HepG2 (cell line): ENCODE results near the gene CEBPE. TPM values are rescaled to one million over a fixed set of nuclear protein-coding genes. Genes with fewer than 3 reads are reported as not detected.

ENCODE experiments used
- ATAC-seq: fragments of 200-7000 bp; cut with Tn5 transposase; 3 replicates; pipeline ENCODE4 v1.9.1; 2020; ENCODE audit warnings: mild to moderate bottlenecking, moderate library complexity
- BruUV-seq: library from RNA; stranded (reverse); fragments of 400-500 nt; replicated peaks from 2 replicates; lab custom pipeline; 2021; lab: Mats Ljungman, UMichigan
- CTCF ChIA-PET: fragments of 300-600 bp; formaldehyde crosslinking; extraction: SDS; loops from one replicate; lab custom pipeline; 2021; ENCODE audit warnings: low total read pairs, inconsistent platforms, low intra/inter-chr PET ratio; lab: Yijun Ruan, JAX
- POLR2A ChIA-PET: fragments of 350-600 bp; sonication (Branson Sonifier 250); formaldehyde crosslinking; loops from one replicate; lab custom pipeline; 2020; ENCODE audit warnings: antibody characterized with exemption, inconsistent platforms; lab: Yijun Ruan, JAX
- DNase-seq: peaks from one replicate; pipeline ENCODE4 v3.0.0-alpha.2; 2015; ENCODE audit warnings: low spot score
- FAIRE-seq: peaks from 3 replicates; lab custom pipeline; 2011; peaks lifted over from hg19 to GRCh38; lab: Jason Lieb, UNC
- H2AFZ ChIP-seq: one replicate; pipeline ENCODE4 v1.6.1; 2011; ENCODE audit warnings: low read length, inconsistent platforms
- H3K27ac ChIP-seq: fragments of 300-600 bp; 3 replicates; pipeline ENCODE4 v1.8.0; 2011; ENCODE audit warnings: mixed run types, mild to moderate bottlenecking, mixed read lengths, low read length, inconsistent platforms; ENCODE audit not compliant: insufficient read depth; ENCODE audit errors: extremely low read length
- H3K27me3 ChIP-seq, 2 experiments: fragments of 200-600 bp in 1 of 2; 2 replicates in 1 of 2; 3 replicates in 1 of 2; pipeline versions ENCODE4 v1.6.0 to v1.8.0; 2011; ENCODE audit warnings: low read length in 2 of 2, mild to moderate bottlenecking in 2 of 2, moderate library complexity in 2 of 2, inconsistent platforms in 1 of 2; ENCODE audit not compliant: insufficient read depth in 2 of 2, control insufficient read depth in 1 of 2
- H3K36me3 ChIP-seq, 2 experiments: fragments of 200-600 bp in 1 of 2; replicated peaks in 1 of 2; 2 replicates in 1 of 2; 3 replicates in 1 of 2; pipeline versions ENCODE4 v1.5.1 to v1.8.0; 2011; ENCODE audit warnings: low read length in 2 of 2, inconsistent platforms in 1 of 2; ENCODE audit not compliant: insufficient read depth in 2 of 2, control insufficient read depth in 1 of 2
- H3K4me1 ChIP-seq: 2 replicates; pipeline ENCODE4 v1.5.1; 2012; ENCODE audit warnings: low read length, inconsistent platforms; ENCODE audit not compliant: insufficient read depth
- H3K4me2 ChIP-seq: 2 replicates; pipeline ENCODE4 v1.6.0; 2011; ENCODE audit warnings: low read depth, low read length, inconsistent platforms
- H3K4me3 ChIP-seq, 3 experiments: fragments of 200-600 bp in 1 of 3; sonication (generic), shearing (Covaris generic) in 1 of 3; replicated peaks in 1 of 3; 2 replicates each; pipeline ENCODE4 v1.5.1; 2011 to 2016; ENCODE audit warnings: low read length in 3 of 3, inconsistent platforms in 2 of 3, low read depth in 2 of 3, mild to moderate bottlenecking in 2 of 3, control low read depth in 1 of 3, mixed read lengths in 1 of 3; ENCODE audit not compliant: insufficient read depth in 1 of 3
- H3K79me2 ChIP-seq: one replicate; pipeline ENCODE4 v1.6.1; 2011; ENCODE audit warnings: low read length, inconsistent platforms; ENCODE audit not compliant: insufficient read depth
- H3K9ac ChIP-seq: 2 replicates; pipeline ENCODE4 v1.6.0; 2011; ENCODE audit warnings: mild to moderate bottlenecking, low read depth, low read length, inconsistent platforms; ENCODE audit not compliant: insufficient read depth
- H3K9me3 ChIP-seq: 2 replicates; pipeline ENCODE4 v1.5.1; 2012; ENCODE audit warnings: mild to moderate bottlenecking, low read length
- H4K20me1 ChIP-seq: 2 replicates; pipeline ENCODE4 v1.6.0; 2011; ENCODE audit warnings: inconsistent platforms, mild to moderate bottlenecking, low read length, moderate library complexity; ENCODE audit not compliant: insufficient read depth
- AGO1 ChIP-seq: fragments of 200-400 bp; formaldehyde crosslinking; IDR thresholded peaks from 2 replicates; pipeline ENCODE4 v1.6.1; 2017; ENCODE audit warnings: mild to moderate bottlenecking, low read depth, low read length, moderate library complexity; ENCODE audit not compliant: poor library complexity, severe bottlenecking
- ATF7-NPFF ChIP-seq: sonication (generic); formaldehyde crosslinking; IDR thresholded peaks from 2 replicates; pipeline ENCODE4 v1.8.1; 2023; ENCODE audit warnings: mild to moderate bottlenecking, low read depth, missing genetic modification reagents, moderate library complexity
- EZH2 ChIP-seq: conservative IDR thresholded peaks from 2 replicates; pipeline ENCODE4 v1.6.1; 2012; ENCODE audit warnings: mild to moderate bottlenecking, low read depth, low read length, moderate library complexity
- HBP1 ChIP-seq: IDR thresholded peaks from 2 replicates; pipeline ENCODE4 v1.6.1; 2016; ENCODE audit warnings: low read depth, control low read depth
- HIVEP1 ChIP-seq: sonication (generic); formaldehyde crosslinking; IDR thresholded peaks from 2 replicates; pipeline ENCODE4 v1.4.0; 2020; ENCODE audit warnings: mild to moderate bottlenecking, missing genetic modification reagents
- MAZ ChIP-seq, 2 experiments: sonication (generic) in 1 of 2; formaldehyde crosslinking in 1 of 2; IDR thresholded peaks; 2 replicates each; pipeline versions ENCODE4 v1.5.0 to v1.6.1; 2012 to 2020; ENCODE audit warnings: low read depth in 2 of 2, mild to moderate bottlenecking in 2 of 2, borderline replicate concordance in 1 of 2, improper control_type of control experiment in 1 of 2, low read length in 1 of 2, missing genetic modification reagents in 1 of 2, moderate library complexity in 1 of 2
- NFIB ChIP-seq: sonication (generic); formaldehyde crosslinking; IDR thresholded peaks from 2 replicates; pipeline ENCODE4 v1.9.0; 2021; ENCODE audit warnings: missing genetic modification reagents, mild to moderate bottlenecking, borderline replicate concordance
- TARDBP ChIP-seq: sonication (generic); formaldehyde crosslinking; IDR thresholded peaks from 2 replicates; pipeline ENCODE4 v1.8.0; 2022; ENCODE audit warnings: mild to moderate bottlenecking, missing genetic modification reagents
- TRIM24 ChIP-seq: sonication (generic); formaldehyde crosslinking; IDR thresholded peaks from 2 replicates; pipeline ENCODE4 v1.8.0; 2022; ENCODE audit warnings: mild to moderate bottlenecking, missing genetic modification reagents
- ZNF225 ChIP-seq: sonication (generic); formaldehyde crosslinking; IDR thresholded peaks from 2 replicates; pipeline ENCODE4 v1.4.0; 2020; ENCODE audit warnings: mild to moderate bottlenecking, missing genetic modification reagents
- ZNF549 ChIP-seq: sonication (generic); formaldehyde crosslinking; IDR thresholded peaks from 2 replicates; pipeline ENCODE4 v1.5.0; 2020; ENCODE audit warnings: missing genetic modification reagents
- ZNF768 ChIP-seq: sonication (generic); formaldehyde crosslinking; IDR thresholded peaks from 2 replicates; pipeline ENCODE4 v1.4.0; 2020; ENCODE audit warnings: missing genetic modification reagents
- ZNF839 ChIP-seq: sonication (generic); formaldehyde crosslinking; IDR thresholded peaks from 2 replicates; pipeline ENCODE4 v1.4.0; 2020; ENCODE audit warnings: missing genetic modification reagents, mild to moderate bottlenecking, borderline replicate concordance
- WGBS: methylation state at CpG from one replicate; pipeline ENCODE4 v1.1.6; 2017; ENCODE audit warnings: low lambda C conversion rate; 5-methylcytosine and 5-hydroxymethylcytosine counted together
- in situ Hi-C: cut with HindIII; loops from 2 replicates; pipeline ENCODE4 v1.10.0; 2017; ENCODE audit warnings: low pct_unique_long_range_greater_than_20kb; ENCODE audit not compliant: extremely low pct_ligation_motif_present
- intact Hi-C: fragments of 100-400 bp; cut with micrococcal nuclease; formaldehyde crosslinking; loops from one replicate; pipeline ENCODE4 v1.10.0; 2022; ENCODE audit not compliant: unreplicated experiment
- polyA plus RNA-seq, 8 experiments: library from polyadenylated mRNA; depleted of rRNA in 3 of 8; stranded (reverse) in 7 of 8; unstranded in 1 of 8; fragments of >200 nt; fragmentation: Illumina TruSeq in 4 of 8; extraction: Trizol in 4 of 8; gene quantifications; 2 replicates each; pipeline versions ENCODE4 v1.2.1 to v1.2.3, GENCODE V29; 2011 to 2016; ENCODE audit warnings: low read depth in 4 of 8, missing spikeins in 1 of 8, mixed read lengths in 1 of 8; ENCODE audit not compliant: insufficient read depth in 1 of 8
- total RNA-seq, 5 experiments: library from RNA; depleted of rRNA; stranded (reverse); fragments of >200 nt; fragmentation: Illumina TruSeq; extraction: Trizol; gene quantifications; 2 replicates each; pipeline ENCODE4 v1.2.3, GENCODE V29; 2016; ENCODE audit warnings: low read depth in 1 of 5

CEBPE gene
- total and polyA plus RNA-seq, 2 of the 13 experiments (the other 11 are each of a cell fraction or from before 2014, with no cell fraction given), result 0.09 to 0.11 TPM

DNA sequence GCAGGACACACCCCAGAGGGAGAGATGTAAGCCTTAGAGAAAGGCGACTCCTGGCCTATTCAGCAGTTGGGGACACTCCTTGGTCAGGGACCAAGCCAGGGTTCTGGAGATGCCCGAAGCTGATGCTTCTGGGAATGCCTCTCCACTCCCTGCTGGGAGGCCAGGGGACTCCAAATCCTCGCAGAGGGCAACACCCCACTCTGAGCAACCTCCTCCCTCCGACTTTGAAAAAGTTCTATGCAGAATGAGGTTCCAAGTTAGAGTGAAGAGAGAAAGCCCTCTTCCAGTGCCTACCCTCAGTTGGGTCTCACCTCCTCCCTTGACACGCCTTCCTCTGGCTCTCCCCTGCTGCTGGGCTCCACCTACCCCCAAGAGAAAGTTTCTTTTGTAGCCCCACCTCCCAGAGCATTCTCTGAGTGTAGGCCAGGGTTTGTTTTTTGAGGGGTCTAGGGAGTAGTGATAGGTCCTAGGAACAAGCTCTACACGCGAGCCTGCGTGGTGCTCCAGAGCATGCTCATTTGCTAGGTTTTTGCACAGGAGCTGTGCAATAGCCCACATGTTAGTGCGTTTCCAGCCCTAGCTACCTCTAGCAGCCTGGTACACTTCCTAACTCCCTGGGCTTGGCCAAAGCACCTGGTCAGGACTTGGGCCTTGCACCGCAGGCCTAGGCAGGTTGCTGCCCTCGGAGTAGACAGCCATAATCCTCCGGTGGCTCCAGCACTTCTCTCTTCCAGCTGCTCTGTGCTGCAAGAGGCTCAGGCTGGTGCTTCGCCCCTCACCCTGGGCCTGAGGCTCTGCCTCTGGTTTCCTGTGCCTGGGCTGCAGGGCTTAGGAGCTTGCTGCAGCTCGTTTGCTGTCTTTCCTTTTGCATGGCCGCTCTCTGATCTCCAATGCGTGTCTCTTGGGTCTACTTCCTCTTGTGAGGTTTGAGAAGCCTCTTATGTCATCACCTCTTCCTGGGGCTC lies 590 bp upstream of the CEBPE start:
- Histone ChIP-seq H3K9me3 (no peaks in the 10 kb centered on the region), H3K4me1 (peaks cover 32% of the 10 kb centered on the region), H3K9ac (no peak overlapping the region), H3K27ac (no peak overlapping the region), H3K4me2 (peak overlapping the region; percentile 64; the same call in 1 of the 2 replicates), H3K4me3 (no peak overlapping the region; a peak in 1 of 6 replicates), H3K79me2 (no peaks in the 10 kb centered on the region), H2AFZ (no peak overlapping the region), H3K27me3 (peaks cover 51 to 94% of the 10 kb centered on the region in 2 experiments), H3K36me3 (no peaks in the 10 kb centered on the region), H4K20me1 (no peaks in the 10 kb centered on the region)
- DNase-seq (no peak), FAIRE-seq (no peak), ATAC-seq (peak; percentile 14)
- ChIA-PET CTCF (interaction anchor here (1.0 to 9.6 kb wide), 12 partner anchors 10 to 563 kb away, joined by 3 to 493 read pairs (median 7); partner anchors contain the start of gene SLC7A8), POLR2A (interaction anchor here (1.0 to 2.2 kb wide), 2 partner anchors 24 to 182 kb away, joined by 3 to 17 read pairs; partner anchors contain the start of genes ACIN1 and C14orf119)
- intact Hi-C loops, result loop anchor here (1.0 to 5.0 kb wide), 3 partner anchors 68 to 263 kb away; no protein-coding TSS in a partner anchor
- no TSS peak for BruUV-seq
- 30% methylated on average over 16 of the region's 16 CpGs for WGBS
- in situ Hi-C loops, result loop anchor here (5.0 kb wide), 1 partner anchor 68 kb away; no protein-coding TSS in a partner anchor
- 0 out of 2 replicates have a peak, but pooled peaks have one; percentile 28 for TF ChIP-seq TRIM24 (CRISPR knock-in tag)
- peak; percentile 84; the same call in 1 of the 2 replicates for TF ChIP-seq ZNF225 (CRISPR knock-in tag)
- TF ChIP-seq ZNF839, result 0 out of 2 replicates have a peak, but pooled peaks have one; percentile 9
- no peak for TF ChIP-seq MAZ (IDR thresholded peaks at IDR 0.05; ENCODE audit: borderline replicate concordance, low read depth, low read length)
- no peak for TF ChIP-seq MAZ (CRISPR knock-in tag; IDR thresholded peaks at IDR 0.05; ENCODE audit: low read depth)
- TF ChIP-seq NFIB (CRISPR knock-in tag), result 0 out of 2 replicates have a peak, but pooled peaks have one; percentile 60
- TF ChIP-seq EZH2, result 0 out of 2 replicates have a peak, but pooled peaks have one; percentile 23
- TF ChIP-seq TARDBP, result no peak
- 0 out of 2 replicates have a peak, but pooled peaks have one; percentile 32 for TF ChIP-seq HBP1
- TF ChIP-seq HIVEP1 (CRISPR knock-in tag), result 0 out of 2 replicates have a peak, but pooled peaks have one; percentile 13
- no peak for TF ChIP-seq ZNF549 (CRISPR knock-in tag)
- TF ChIP-seq ATF7-NPFF (CRISPR knock-in tag), result 0 out of 2 replicates have a peak, but pooled peaks have one; percentile 42
- TF ChIP-seq AGO1, result no peak
- peak; percentile 30; the same call in 1 of the 2 replicates for TF ChIP-seq ZNF768
